ENCODE results near the gene TMEM255B.

DNA sequence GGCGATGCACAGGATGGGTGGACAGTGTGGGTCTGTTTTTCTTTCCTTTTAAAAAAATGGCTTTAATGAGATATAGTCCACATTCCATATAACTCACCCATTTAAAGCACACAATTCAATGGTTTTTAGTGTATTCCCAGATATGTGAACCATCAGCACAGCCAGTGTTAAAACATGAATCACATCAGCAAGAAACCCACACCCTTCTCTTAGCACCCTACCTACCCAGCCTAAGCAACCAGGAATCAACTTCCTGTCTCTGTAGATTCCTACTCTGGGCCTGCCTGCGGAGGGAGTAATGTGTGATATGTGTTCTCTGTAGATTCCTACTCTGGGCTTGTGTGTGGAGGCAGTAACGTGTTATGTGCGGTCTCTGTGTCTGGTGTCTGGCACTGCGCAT, 11.9 kb downstream of the TMEM255B start:
- no peak for TF ChIP-seq SNAI2 (CRISPR knock-in tag; IDR thresholded peaks at IDR 0.05)
- TF ChIP-seq, protein P1, sequence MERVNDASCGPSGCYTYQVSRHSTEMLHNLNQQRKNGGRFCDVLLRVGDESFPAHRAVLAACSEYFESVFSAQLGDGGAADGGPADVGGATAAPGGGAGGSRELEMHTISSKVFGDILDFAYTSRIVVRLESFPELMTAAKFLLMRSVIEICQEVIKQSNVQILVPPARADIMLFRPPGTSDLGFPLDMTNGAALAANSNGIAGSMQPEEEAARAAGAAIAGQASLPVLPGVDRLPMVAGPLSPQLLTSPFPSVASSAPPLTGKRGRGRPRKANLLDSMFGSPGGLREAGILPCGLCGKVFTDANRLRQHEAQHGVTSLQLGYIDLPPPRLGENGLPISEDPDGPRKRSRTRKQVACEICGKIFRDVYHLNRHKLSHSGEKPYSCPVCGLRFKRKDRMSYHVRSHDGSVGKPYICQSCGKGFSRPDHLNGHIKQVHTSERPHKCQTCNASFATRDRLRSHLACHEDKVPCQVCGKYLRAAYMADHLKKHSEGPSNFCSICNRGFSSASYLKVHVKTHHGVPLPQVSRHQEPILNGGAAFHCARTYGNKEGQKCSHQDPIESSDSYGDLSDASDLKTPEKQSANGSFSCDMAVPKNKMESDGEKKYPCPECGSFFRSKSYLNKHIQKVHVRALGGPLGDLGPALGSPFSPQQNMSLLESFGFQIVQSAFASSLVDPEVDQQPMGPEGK (CRISPR knock-in tag; IDR thresholded peaks at IDR 0.05; ENCODE audit: borderline replicate concordance): no peak
- TF ChIP-seq ARNTL (CRISPR knock-in tag; IDR thresholded peaks at IDR 0.05; ENCODE audit: borderline replicate concordance, low read depth): no peak
- no peak for TF ChIP-seq ESRRG (CRISPR knock-in tag; IDR thresholded peaks at IDR 0.05)
- TF ChIP-seq ZNF8 (CRISPR knock-in tag; IDR thresholded peaks at IDR 0.05): no peak
